Measurements from ENCODE around the gene LGALS4.
A peak's percentile ranks its signal among the peaks of the same experiment; 100 is the strongest.
"Not testable (repeated sequence)": the region's sequence is repeated elsewhere in the genome, so short reads cannot be mapped to it uniquely, and the experiment has no call there.

The LGALS4 gene

DNA sequence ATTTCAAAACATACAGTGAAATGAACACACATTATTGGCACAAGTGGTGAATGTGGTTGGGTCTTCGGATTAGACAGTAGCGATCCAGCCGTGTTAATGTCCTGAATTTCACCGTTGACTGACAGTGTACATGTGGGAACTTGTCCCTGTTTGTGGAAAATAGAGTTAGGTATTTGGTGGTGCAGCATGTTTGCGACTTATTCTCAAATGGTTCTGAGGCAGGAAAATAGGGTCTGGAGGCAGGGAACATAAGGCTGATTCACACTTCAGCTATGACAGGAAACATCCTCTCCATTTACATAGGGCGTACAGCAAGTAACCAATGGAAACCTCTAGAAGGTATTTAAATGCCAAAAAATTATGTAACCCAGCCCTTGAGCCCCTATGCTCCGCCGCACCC is 19.6 kb downstream of the LGALS4 start:
- peak in 1 of 3 experiments; percentile 29 for DNase-seq

GRCh38 chr19:38792250-38793111 is 20.3 kb downstream of the LGALS4 start:
- no peak for DNase-seq

GRCh38 chr19:38791451-38792064 is 21.2 kb downstream of the LGALS4 start:
- not testable (repeated sequence) for DNase-seq

- not testable (repeated sequence) for DNase-seq
These were observed 22.0 kb downstream of the LGALS4 start for GRCh38 chr19:38790507-38791403.

DNA sequence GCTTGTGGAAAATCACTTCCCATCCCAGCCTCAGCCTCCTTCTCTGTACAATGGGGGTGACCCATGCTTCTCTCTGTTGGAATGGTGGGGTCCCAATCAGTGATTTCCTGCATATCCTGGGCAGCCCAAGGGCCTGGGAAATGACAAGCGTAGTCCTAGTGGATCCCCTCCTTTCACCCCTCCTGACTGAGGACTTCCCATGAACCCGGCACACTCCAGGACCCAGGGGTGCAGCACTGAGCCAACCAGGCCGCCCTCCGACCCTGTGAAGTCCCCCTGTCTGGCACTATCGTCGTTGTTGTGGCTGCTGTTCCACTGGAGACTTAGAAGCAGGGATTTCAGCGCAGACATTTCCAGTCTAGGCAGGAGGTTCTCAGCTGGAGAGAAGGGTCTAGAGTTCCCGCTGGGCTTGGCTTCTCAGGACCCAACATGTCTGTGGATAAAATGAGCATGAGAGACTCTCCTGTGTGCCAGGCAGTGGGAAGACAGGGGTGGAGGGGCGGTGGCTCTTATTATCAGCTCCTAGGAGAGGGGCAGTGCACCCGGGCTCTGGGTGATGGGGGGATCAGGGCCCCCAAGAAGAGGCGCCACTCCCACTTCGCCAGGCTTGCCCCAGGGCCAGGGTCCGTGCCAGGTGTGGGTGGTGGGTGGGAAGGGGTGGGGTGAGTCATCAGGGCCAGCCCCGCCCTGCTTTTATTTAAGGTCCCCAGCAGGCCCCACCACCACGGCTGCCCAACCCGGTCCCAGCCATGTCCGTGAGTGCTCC is 24.1 kb downstream of the LGALS4 start, which contains the start of gene LGALS7B:
LGALS7B (plus strand) TSS at position 723 of the 766 bp plus-strand sequence; CDS start at position 750, 27 bp downstream.
- no peak for DNase-seq

DNA sequence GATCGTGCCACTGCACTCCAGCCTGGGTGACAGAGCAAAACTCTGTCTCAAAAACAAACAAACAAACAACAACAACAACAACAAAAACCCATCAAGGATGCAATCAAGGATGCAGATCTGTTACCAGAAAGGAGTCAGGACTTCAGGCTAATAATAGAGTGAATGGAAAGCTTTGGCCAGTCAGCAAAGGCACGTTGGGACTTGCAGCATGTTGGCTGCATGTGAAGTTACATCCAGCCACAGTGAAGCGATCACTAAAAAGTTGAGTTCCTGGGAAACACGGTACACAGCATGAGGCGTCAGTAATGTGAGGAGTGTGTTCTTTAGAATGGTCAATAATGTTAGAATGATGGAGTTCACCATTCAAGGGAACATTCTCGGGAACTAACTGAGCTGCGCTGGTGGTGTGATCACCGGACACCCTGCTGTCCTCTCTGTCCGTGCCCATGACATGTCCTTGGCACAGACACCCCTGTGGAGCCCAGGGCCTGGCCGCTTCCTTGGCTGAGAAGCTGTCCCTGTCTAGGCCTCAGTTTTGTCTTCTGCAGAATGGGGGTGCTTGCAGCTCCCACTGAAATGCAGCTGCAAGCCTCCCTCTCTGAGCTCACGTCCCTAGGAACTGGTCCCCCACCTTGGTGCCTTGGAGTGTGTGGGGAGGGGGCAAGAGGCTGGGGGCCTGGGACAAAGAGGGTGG is 26.0 kb downstream of the LGALS4 start:
- peak in 1 of 3 experiments; percentile 5 for DNase-seq

GRCh38 chr19:38786061-38786460 is 26.7 kb downstream of the LGALS4 start:
- DNase-seq, result not testable (repeated sequence)

- no peak for DNase-seq
These were observed 27.5 kb downstream of the LGALS4 start for GRCh38 chr19:38785187-38785699.

DNA sequence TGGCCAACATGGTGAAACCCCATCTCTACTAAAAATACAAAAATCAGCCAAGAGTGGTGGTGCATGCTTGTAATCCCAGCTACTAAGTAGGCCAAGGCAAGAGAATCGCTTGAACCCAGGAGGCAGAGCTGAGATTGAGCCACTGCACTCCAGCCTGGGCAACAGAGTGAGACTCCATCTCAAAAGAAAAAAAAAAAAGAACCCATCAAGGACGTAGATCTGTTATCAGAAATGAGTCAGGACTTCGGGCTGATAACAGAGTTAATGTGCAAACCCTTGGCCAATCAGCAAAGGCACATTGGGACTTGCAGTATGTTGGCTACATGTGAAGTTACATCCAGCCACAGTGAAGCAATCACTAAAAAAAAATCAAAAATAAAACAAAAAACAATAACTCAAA is 28.5 kb downstream of the LGALS4 start:
- DNase-seq, result no peak

DNA sequence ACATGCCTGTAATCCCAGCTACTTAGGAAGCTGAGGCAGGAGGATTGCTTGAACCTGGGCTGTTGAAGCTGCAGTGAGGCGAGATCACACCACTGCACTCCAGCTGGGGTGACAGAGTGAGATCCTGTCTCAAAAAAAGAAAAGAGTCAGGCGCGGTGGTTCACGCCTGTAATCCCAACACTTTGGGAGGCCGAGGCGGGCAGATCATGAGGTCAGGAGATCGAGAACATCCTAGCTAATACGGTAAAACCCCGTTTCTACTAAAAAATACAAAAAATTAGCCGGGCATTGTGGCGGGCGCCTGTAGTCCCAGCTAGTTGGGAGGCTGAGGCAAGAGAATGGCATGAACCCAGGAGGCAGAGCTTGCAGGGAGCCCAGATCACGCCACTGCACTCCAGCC is 30.5 kb downstream of the LGALS4 start:
- not testable (repeated sequence) for DNase-seq

DNA sequence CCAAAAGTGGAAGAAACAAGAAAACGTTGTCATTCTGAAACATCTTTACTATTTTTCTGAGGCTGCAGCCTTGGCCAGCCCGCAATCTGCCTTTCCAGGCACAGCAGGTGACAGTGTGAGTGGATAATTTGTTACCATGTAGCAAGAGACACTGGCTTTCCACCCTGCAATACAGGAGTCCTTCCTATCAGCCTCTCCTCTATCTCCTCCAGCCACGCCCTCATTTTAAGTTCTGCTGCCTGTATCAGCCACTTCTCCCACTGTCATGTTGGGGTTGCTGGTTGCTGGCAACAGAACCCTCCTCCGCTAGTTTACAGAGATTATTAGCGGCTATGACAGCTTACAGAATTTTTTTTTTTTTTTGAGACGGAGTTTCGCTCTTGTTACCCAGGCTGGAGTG is 31.7 kb downstream of the LGALS4 start:
- DNase-seq, result peak in 2 of 3 experiments; percentile 2 to 53

- DNase-seq, result no peak
These were observed 32.3 kb downstream of the LGALS4 start for GRCh38 chr19:38780443-38780842.

GRCh38 chr19:38778733-38779132 is 34.0 kb downstream of the LGALS4 start:
- DNase-seq, result no peak

GRCh38 chr19:38774181-38774950 is 38.4 kb downstream of the LGALS4 start:
- no peak for DNase-seq

DNA sequence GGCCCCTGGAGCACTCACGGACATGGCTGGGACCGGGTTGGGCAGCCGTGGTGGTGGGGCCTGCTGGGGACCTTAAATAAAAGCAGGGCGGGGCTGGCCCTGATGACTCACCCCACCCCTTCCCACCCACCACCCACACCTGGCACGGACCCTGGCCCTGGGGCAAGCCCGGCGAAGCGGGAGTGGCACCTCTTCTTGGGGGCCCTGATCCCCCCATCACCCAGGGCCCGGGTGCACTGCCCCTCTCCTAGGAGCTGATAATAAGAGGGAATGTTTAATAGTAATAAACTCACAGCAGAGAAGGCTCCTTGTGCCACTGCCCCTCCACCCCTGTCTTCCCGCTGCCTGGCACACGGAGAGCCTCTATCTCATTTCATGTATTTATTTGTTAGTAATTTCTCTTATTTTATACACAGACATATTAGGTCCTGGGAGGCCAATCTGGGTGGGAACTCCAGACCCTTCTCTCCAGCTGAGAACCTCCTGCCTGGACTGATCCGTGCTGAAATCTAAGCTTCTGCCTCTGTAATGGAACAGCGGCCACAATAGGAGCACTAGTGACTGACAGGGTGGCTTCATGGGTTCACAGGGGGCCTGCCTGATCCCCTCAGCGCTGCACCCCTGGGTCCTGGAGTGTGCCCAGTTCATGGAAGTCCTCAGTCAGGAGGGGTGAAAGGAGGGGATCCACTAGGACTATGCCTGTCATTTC is 39.1 kb downstream of the LGALS4 start, which contains the start of gene LGALS7:
LGALS7 (minus strand) TSS at position 49 of the 709 bp plus-strand sequence; CDS start at position 24, 25 bp downstream.
- DNase-seq, result no peak

DNA sequence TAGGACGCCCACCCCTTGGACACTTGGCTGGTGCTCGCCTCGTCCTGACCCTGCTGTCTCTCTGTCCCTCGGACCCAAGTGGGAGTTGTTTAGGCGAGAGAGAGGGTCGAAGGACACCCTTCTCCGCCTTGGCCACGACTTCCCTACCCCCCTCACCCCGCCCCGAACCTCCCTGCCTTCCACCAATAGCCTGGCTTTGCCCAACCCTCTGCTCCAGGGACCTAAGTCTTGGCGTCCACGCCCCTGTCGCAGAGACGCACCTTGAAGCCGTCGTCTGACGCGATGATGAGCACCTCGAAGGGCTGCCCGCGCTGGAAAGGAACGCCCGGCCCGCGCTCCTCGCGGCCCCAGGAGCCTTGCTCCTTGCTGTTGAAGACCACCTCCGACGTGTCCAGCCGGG is 41.2 kb downstream of the LGALS4 start:
- DNase-seq, result not testable (repeated sequence)

GRCh38 chr19:38770949-38771275 is 41.8 kb downstream of the LGALS4 start:
- not testable (repeated sequence) for DNase-seq

GRCh38 chr19:38770228-38770948 is 42.4 kb downstream of the LGALS4 start:
- DNase-seq, result not testable (repeated sequence)

DNA sequence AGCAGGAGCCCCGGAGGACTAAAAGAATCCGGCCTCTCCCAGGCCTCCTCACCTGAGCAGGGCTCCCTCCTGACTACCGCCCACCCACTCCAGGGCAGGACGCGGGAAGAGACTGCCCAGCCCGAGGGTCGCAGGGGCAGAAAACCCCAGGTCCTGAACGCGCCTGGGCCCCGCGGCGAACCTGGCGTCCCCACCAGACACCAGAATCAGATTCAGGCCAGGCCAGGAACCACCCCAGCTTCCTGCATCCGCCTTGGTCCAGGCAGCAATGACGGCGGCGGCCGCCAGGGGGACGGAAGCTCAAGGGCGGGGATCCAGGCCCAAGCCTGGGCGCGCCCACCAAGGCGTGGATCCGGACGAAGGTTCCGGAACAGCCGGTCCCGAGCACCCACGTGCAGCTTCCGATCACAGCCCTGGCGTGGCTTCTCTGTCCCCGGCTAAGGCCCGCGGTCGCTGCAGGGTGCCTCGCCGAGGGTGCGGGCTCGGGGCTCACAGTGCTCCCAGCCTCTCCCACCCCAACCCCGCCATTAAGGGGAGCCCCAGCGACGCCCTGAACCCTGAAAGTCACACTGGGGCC is 43.0 kb downstream of the LGALS4 start:
- peak in 1 of 3 experiments; percentile 27 for DNase-seq
